ENCODE measurements around the gene AADACL4. TPM values are rescaled to one million over a fixed set of nuclear protein-coding genes. Genes with fewer than 3 reads are reported as not detected.

AADACL4 gene
- total RNA-seq, 2 donors from 2014 or later = not detected

- DNase-seq (ENCODE audit: low spot score) = no peak
- no peak for TF ChIP-seq CTCF (IDR thresholded peaks at IDR 0.05)
- no peaks in the 10 kb centered on the region for H3K27me3 ChIP-seq
- no peaks in the 10 kb centered on the region for H3K4me1 ChIP-seq
- no peak overlapping the region for H3K27ac ChIP-seq
- no peaks in the 10 kb centered on the region for H3K9me3 ChIP-seq
- no peaks in the 10 kb centered on the region for H3K36me3 ChIP-seq
- no peak overlapping the region for H3K4me3 ChIP-seq
Measured at GRCh38 chr1:12648741-12649140, 4.9 kb downstream of the AADACL4 start.

GRCh38 chr1:12649971-12650421, 6.1 kb downstream of the AADACL4 start:
- Histone ChIP-seq H3K27ac (no peak overlapping the region), H3K4me3 (no peak overlapping the region), H3K9me3 (no peaks in the 10 kb centered on the region), H3K36me3 (no peaks in the 10 kb centered on the region), H3K4me1 (no peaks in the 10 kb centered on the region), H3K27me3 (no peaks in the 10 kb centered on the region)
- no peak for TF ChIP-seq CTCF (IDR thresholded peaks at IDR 0.05)
- no peak for DNase-seq (ENCODE audit: low spot score)

GRCh38 chr1:12654004-12654567, 10.2 kb downstream of the AADACL4 start:
- TF ChIP-seq CTCF (IDR thresholded peaks at IDR 0.05) = no peak
- H3K27ac ChIP-seq = no peak overlapping the region
- no peaks in the 10 kb centered on the region for H3K27me3 ChIP-seq
- H3K9me3 ChIP-seq = no peaks in the 10 kb centered on the region
- H3K4me3 ChIP-seq = no peak overlapping the region
- DNase-seq (ENCODE audit: low spot score) = no peak
- no peaks in the 10 kb centered on the region for H3K4me1 ChIP-seq
- H3K36me3 ChIP-seq = no peaks in the 10 kb centered on the region

- Histone ChIP-seq H3K36me3 (no peaks in the 10 kb centered on the region), H3K27me3 (no peaks in the 10 kb centered on the region), H3K4me1 (no peaks in the 10 kb centered on the region), H3K9me3 (no peaks in the 10 kb centered on the region), H3K4me3 (no peak overlapping the region), H3K27ac (no peak overlapping the region)
- no peak for DNase-seq (ENCODE audit: low spot score)
- TF ChIP-seq CTCF (IDR thresholded peaks at IDR 0.05) = no peak
Measured at GRCh38 chr1:12654657-12655056, 10.8 kb downstream of the AADACL4 start.

- no peaks in the 10 kb centered on the region for H3K4me1 ChIP-seq
- H3K27ac ChIP-seq = no peak overlapping the region
- no peak for TF ChIP-seq CTCF (IDR thresholded peaks at IDR 0.05)
- no peaks in the 10 kb centered on the region for H3K36me3 ChIP-seq
- H3K4me3 ChIP-seq = no peak overlapping the region
- DNase-seq (ENCODE audit: low spot score) = no peak
- no peaks in the 10 kb centered on the region for H3K27me3 ChIP-seq
- no peaks in the 10 kb centered on the region for H3K9me3 ChIP-seq
Measured at GRCh38 chr1:12656575-12656974, 12.7 kb downstream of the AADACL4 start.
